ENCODE results near the gene CDK14.
A peak's percentile ranks its signal among the peaks of the same experiment; 100 is the strongest.

Gene CDK14

GRCh38 chr7:90579181-90579688 is 16.9 kb upstream of the CDK14 start:
- TF ChIP-seq POLR2A (IDR thresholded peaks at IDR 0.05; ENCODE audit: low read depth, low read length), result no peak
- TF ChIP-seq TAF1 (IDR thresholded peaks at IDR 0.05; ENCODE audit: borderline replicate concordance, low read depth, low read length), result no peak
- no peak for TF ChIP-seq POLR2AphosphoS5 (IDR thresholded peaks at IDR 0.05; ENCODE audit: low read depth, low read length)
- FAIRE-seq (no peak), DNase-seq (ENCODE audit: insufficient read length) (no peak)

- TF ChIP-seq TAF1 (IDR thresholded peaks at IDR 0.05; ENCODE audit: borderline replicate concordance, low read depth, low read length) (no peak), POLR2AphosphoS5 (IDR thresholded peaks at IDR 0.05; ENCODE audit: low read depth, low read length) (no peak), POLR2A (IDR thresholded peaks at IDR 0.05; ENCODE audit: low read depth, low read length) (no peak)
- no peak for FAIRE-seq
- no peak for DNase-seq (ENCODE audit: insufficient read length)
Measured at GRCh38 chr7:90580051-90580450, 16.1 kb upstream of the CDK14 start.

GRCh38 chr7:90582164-90582563 is 14.0 kb upstream of the CDK14 start:
- no peak for DNase-seq (ENCODE audit: insufficient read length)
- TF ChIP-seq TAF1 (IDR thresholded peaks at IDR 0.05; ENCODE audit: borderline replicate concordance, low read depth, low read length) (no peak), POLR2A (IDR thresholded peaks at IDR 0.05; ENCODE audit: low read depth, low read length) (no peak), POLR2AphosphoS5 (IDR thresholded peaks at IDR 0.05; ENCODE audit: low read depth, low read length) (no peak)
- no peak for FAIRE-seq

GRCh38 chr7:90584378-90584777 is 11.7 kb upstream of the CDK14 start:
- TF ChIP-seq POLR2A (IDR thresholded peaks at IDR 0.05; ENCODE audit: low read depth, low read length), result no peak
- TF ChIP-seq POLR2AphosphoS5 (IDR thresholded peaks at IDR 0.05; ENCODE audit: low read depth, low read length), result no peak
- no peak for TF ChIP-seq TAF1 (IDR thresholded peaks at IDR 0.05; ENCODE audit: borderline replicate concordance, low read depth, low read length)
- DNase-seq (ENCODE audit: insufficient read length) (no peak), FAIRE-seq (no peak)

GRCh38 chr7:90586091-90586490 is 10.0 kb upstream of the CDK14 start:
- TF ChIP-seq POLR2AphosphoS5 (IDR thresholded peaks at IDR 0.05; ENCODE audit: low read depth, low read length) (no peak), POLR2A (IDR thresholded peaks at IDR 0.05; ENCODE audit: low read depth, low read length) (no peak), TAF1 (IDR thresholded peaks at IDR 0.05; ENCODE audit: borderline replicate concordance, low read depth, low read length) (no peak)
- DNase-seq (ENCODE audit: insufficient read length), result no peak
- FAIRE-seq, result no peak

GRCh38 chr7:90587766-90588165 is 8.4 kb upstream of the CDK14 start:
- DNase-seq (ENCODE audit: insufficient read length), result no peak
- FAIRE-seq, result no peak
- TF ChIP-seq POLR2A (IDR thresholded peaks at IDR 0.05; ENCODE audit: low read depth, low read length), result no peak
- no peak for TF ChIP-seq TAF1 (IDR thresholded peaks at IDR 0.05; ENCODE audit: borderline replicate concordance, low read depth, low read length)
- TF ChIP-seq POLR2AphosphoS5 (IDR thresholded peaks at IDR 0.05; ENCODE audit: low read depth, low read length), result no peak

GRCh38 chr7:90592033-90592432 is 4.1 kb upstream of the CDK14 start:
- FAIRE-seq, result no peak
- DNase-seq (ENCODE audit: insufficient read length), result no peak
- TF ChIP-seq POLR2A (IDR thresholded peaks at IDR 0.05; ENCODE audit: low read depth, low read length) (no peak), POLR2AphosphoS5 (IDR thresholded peaks at IDR 0.05; ENCODE audit: low read depth, low read length) (no peak), TAF1 (IDR thresholded peaks at IDR 0.05; ENCODE audit: borderline replicate concordance, low read depth, low read length) (no peak)

GRCh38 chr7:90593205-90593604 is 2.9 kb upstream of the CDK14 start:
- TF ChIP-seq TAF1 (IDR thresholded peaks at IDR 0.05; ENCODE audit: borderline replicate concordance, low read depth, low read length) (no peak), POLR2A (IDR thresholded peaks at IDR 0.05; ENCODE audit: low read depth, low read length) (no peak), POLR2AphosphoS5 (IDR thresholded peaks at IDR 0.05; ENCODE audit: low read depth, low read length) (no peak)
- FAIRE-seq, result no peak
- DNase-seq (ENCODE audit: insufficient read length), result no peak

- no peak for DNase-seq (ENCODE audit: insufficient read length)
- no peak for TF ChIP-seq POLR2A (IDR thresholded peaks at IDR 0.05; ENCODE audit: low read depth, low read length)
- TF ChIP-seq TAF1 (IDR thresholded peaks at IDR 0.05; ENCODE audit: borderline replicate concordance, low read depth, low read length), result no peak
- no peak for TF ChIP-seq POLR2AphosphoS5 (IDR thresholded peaks at IDR 0.05; ENCODE audit: low read depth, low read length)
- FAIRE-seq, result peak; percentile 69
Measured at GRCh38 chr7:90594751-90595317, 1.3 kb upstream of the CDK14 start.

- TF ChIP-seq POLR2A (IDR thresholded peaks at IDR 0.05; ENCODE audit: low read depth, low read length) (no peak), TAF1 (IDR thresholded peaks at IDR 0.05; ENCODE audit: borderline replicate concordance, low read depth, low read length) (no peak), POLR2AphosphoS5 (IDR thresholded peaks at IDR 0.05; ENCODE audit: low read depth, low read length) (no peak)
- FAIRE-seq, result peak; percentile 77
- DNase-seq (ENCODE audit: insufficient read length), result no peak
Measured at GRCh38 chr7:90595342-90595800, 750 bp upstream of the CDK14 start.

- DNase-seq (ENCODE audit: insufficient read length) (no peak), FAIRE-seq (peak; percentile 93)
- TF ChIP-seq POLR2A (IDR thresholded peaks at IDR 0.05; ENCODE audit: low read depth, low read length) (no peak), TAF1 (IDR thresholded peaks at IDR 0.05; ENCODE audit: borderline replicate concordance, low read depth, low read length) (no peak), POLR2AphosphoS5 (IDR thresholded peaks at IDR 0.05; ENCODE audit: low read depth, low read length) (no peak)
Measured at GRCh38 chr7:90596671-90597562, 796 bp downstream of the CDK14 start.
